ENCODE results near the gene MACROD1.

The MACROD1 gene

GRCh38 chr11:64021757-64022093 lies 144.2 kb downstream of the MACROD1 start:
- TF ChIP-seq ZBTB7A (IDR thresholded peaks at IDR 0.05; ENCODE audit: low read depth) (no peak), EP300 (IDR thresholded peaks at IDR 0.05; ENCODE audit: borderline replicate concordance) (no peak), TCF12 (IDR thresholded peaks at IDR 0.05; ENCODE audit: low read depth) (no peak), YY1 (IDR thresholded peaks at IDR 0.05; ENCODE audit: low read depth) (no peak)

GRCh38 chr11:64020976-64021756 lies 144.7 kb downstream of the MACROD1 start:
- TF ChIP-seq CREB1 (IDR thresholded peaks at IDR 0.05; ENCODE audit: low read depth) (no peak), FOXM1 (IDR thresholded peaks at IDR 0.05; ENCODE audit: borderline replicate concordance, low read depth) (no peak), EGR1 (IDR thresholded peaks at IDR 0.05) (no peak), TAF1 (IDR thresholded peaks at IDR 0.05; ENCODE audit: low read depth) (no peak), ZBTB7A (IDR thresholded peaks at IDR 0.05; ENCODE audit: low read depth) (no peak), NFIC (IDR thresholded peaks at IDR 0.05) (no peak), TCF12 (IDR thresholded peaks at IDR 0.05; ENCODE audit: low read depth) (no peak), MAX (IDR thresholded peaks at IDR 0.05) (no peak)
- TF ChIP-seq, protein P1, sequence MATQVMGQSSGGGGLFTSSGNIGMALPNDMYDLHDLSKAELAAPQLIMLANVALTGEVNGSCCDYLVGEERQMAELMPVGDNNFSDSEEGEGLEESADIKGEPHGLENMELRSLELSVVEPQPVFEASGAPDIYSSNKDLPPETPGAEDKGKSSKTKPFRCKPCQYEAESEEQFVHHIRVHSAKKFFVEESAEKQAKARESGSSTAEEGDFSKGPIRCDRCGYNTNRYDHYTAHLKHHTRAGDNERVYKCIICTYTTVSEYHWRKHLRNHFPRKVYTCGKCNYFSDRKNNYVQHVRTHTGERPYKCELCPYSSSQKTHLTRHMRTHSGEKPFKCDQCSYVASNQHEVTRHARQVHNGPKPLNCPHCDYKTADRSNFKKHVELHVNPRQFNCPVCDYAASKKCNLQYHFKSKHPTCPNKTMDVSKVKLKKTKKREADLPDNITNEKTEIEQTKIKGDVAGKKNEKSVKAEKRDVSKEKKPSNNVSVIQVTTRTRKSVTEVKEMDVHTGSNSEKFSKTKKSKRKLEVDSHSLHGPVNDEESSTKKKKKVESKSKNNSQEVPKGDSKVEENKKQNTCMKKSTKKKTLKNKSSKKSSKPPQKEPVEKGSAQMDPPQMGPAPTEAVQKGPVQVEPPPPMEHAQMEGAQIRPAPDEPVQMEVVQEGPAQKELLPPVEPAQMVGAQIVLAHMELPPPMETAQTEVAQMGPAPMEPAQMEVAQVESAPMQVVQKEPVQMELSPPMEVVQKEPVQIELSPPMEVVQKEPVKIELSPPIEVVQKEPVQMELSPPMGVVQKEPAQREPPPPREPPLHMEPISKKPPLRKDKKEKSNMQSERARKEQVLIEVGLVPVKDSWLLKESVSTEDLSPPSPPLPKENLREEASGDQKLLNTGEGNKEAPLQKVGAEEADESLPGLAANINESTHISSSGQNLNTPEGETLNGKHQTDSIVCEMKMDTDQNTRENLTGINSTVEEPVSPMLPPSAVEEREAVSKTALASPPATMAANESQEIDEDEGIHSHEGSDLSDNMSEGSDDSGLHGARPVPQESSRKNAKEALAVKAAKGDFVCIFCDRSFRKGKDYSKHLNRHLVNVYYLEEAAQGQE (IDR thresholded peaks at IDR 0.05; ENCODE audit: low read depth) = no peak

DNA sequence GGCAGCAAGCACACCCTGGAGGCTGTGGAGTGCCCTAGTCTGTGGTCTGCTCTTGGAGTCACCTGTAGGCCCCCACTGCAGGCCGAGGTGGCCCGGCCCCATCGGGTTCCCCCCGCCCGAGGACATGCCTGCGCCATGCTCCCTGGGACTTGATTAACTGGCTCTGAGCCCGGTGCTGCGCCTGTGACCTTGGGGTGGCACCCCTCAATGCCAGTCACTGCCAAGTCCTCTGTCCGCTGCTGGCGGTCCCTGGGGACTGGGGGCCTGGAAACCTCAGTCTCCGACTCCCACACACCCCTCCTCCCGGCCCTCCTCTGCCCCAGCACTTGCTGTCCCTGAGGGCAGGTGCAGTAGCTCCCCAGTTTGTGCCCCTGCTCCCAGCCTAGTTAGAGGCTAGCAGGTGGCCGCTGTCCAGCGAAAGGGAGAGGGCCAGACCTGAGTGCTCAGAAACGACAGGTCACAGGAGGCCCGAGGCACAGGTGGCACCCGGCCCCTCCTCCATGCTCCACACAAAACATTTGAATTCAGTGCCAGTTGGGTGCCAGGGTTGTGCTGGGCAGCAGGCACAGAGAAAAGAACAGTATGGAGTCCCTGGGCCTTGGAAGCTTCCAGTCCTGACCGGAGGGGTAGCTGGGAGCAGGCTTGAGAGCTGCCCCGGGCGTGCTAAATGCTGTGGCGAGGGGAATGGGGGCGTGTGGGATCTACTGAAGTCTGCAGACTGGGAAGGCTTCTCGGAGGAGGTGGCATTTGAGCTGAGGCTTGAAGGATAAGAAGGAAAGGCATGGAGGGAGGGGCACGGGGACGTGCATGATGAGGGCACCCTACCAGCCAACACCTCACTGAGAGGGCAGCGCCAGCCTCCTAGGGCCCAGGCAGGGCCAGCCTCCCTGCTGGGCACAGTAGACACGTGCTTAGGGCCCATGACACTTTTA lies 146.5 kb downstream of the MACROD1 start:
- TF ChIP-seq TEAD4 (IDR thresholded peaks at IDR 0.05) = no peak
- TF ChIP-seq, protein P1 (IDR thresholded peaks at IDR 0.05; ENCODE audit: low read depth) = peak; percentile 44; the same call in 1 of the 2 replicates
- TF ChIP-seq ZBTB7A (IDR thresholded peaks at IDR 0.05; ENCODE audit: low read depth) = no peak
- no peak for TF ChIP-seq CEBPB (IDR thresholded peaks at IDR 0.05)

GRCh38 chr11:64018310-64018709 lies 147.6 kb downstream of the MACROD1 start:
- TF ChIP-seq RAD21 (IDR thresholded peaks at IDR 0.05; ENCODE audit: low read depth) (no peak), TCF12 (IDR thresholded peaks at IDR 0.05; ENCODE audit: low read depth) (no peak), ZBTB7A (IDR thresholded peaks at IDR 0.05; ENCODE audit: low read depth) (no peak), NFIC (IDR thresholded peaks at IDR 0.05) (no peak), FOXM1 (IDR thresholded peaks at IDR 0.05; ENCODE audit: borderline replicate concordance, low read depth) (no peak), USF1 (IDR thresholded peaks at IDR 0.05) (no peak)
- TF ChIP-seq, protein P1 (IDR thresholded peaks at IDR 0.05; ENCODE audit: low read depth) = no peak

DNA sequence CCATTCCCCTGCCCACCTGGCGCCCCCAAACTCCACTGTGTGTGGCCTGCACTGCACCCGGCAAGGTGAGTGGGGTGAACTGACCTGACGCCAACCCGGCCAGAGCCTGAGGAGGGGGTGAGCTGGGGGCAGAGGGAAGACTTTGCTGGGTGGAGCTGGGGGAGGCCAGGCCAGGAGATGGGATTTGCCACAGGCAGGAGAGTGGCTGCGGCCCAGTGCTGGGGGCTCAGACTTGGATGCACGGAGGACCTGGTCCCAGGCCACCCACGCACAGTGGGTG lies 148.0 kb downstream of the MACROD1 start:
- TF ChIP-seq NFIC (IDR thresholded peaks at IDR 0.05) (no peak), CREB1 (IDR thresholded peaks at IDR 0.05; ENCODE audit: low read depth) (no peak), ZBTB7A (IDR thresholded peaks at IDR 0.05; ENCODE audit: low read depth) (no peak; the same call in 1 of the 2 replicates), RAD21 (IDR thresholded peaks at IDR 0.05; ENCODE audit: low read depth) (no peak), USF1 (IDR thresholded peaks at IDR 0.05) (no peak)

Data from Ishikawa (cell line).